SK-N-SH (cell line): ENCODE data around the gene DNAJB4. TPM values are rescaled to one million over a fixed set of nuclear protein-coding genes. Genes with fewer than 3 reads are reported as not detected.

Experiments used
- CTCF ChIA-PET: fragments of 300-600, 350-600 bp; formaldehyde crosslinking; extraction: SDS; loops from one replicate; lab custom pipeline; 2021; lab: Yijun Ruan, JAX
- POLR2A ChIA-PET: fragments of 350-600 bp; sonication (Branson Sonifier 250); formaldehyde crosslinking; extraction: SDS; loops from one replicate; lab custom pipeline; 2020; ENCODE audit warnings: antibody characterized with exemption, inconsistent platforms; lab: Yijun Ruan, JAX
- DNase-seq: peaks from one replicate; pipeline ENCODE4 v3.0.0; 2012
- H2AFZ ChIP-seq: fragments of 200-600 bp; sonication (generic); 2 replicates; pipeline ENCODE4 v1.8.1; 2016; ENCODE audit warnings: antibody characterized with exemption, mild to moderate bottlenecking, low read depth
- H3F3A ChIP-seq: fragments of 200-600 bp; sonication (generic); replicated peaks from 2 replicates; pipeline ENCODE3; 2016; ENCODE audit warnings: antibody characterized with exemption, mild to moderate bottlenecking; ENCODE audit not compliant: insufficient read depth
- H3K27ac ChIP-seq, 2 experiments: fragments of 200-500 bp in 1 of 2; fragments of 200-600 bp in 1 of 2; sonication (Bioruptor generic) in 1 of 2; sonication (generic), shearing (Covaris generic) in 1 of 2; 2 replicates each; pipeline versions ENCODE4 v1.5.1 to v1.6.1; 2014 to 2016; ENCODE audit warnings: low read depth in 2 of 2, inconsistent platforms in 1 of 2, low read length in 1 of 2, mild to moderate bottlenecking in 1 of 2, mixed read lengths in 1 of 2
- H3K27me3 ChIP-seq: fragments of 200-600 bp; sonication (generic), shearing (Covaris generic); 2 replicates; pipeline ENCODE4 v1.6.1; 2016; ENCODE audit warnings: mixed run types; ENCODE audit not compliant: insufficient read depth
- H3K36me3 ChIP-seq, 2 experiments: fragments of 200-500 bp in 1 of 2; fragments of 200-600 bp in 1 of 2; sonication (Bioruptor generic) in 1 of 2; sonication (generic) in 1 of 2; replicated peaks in 1 of 2; 2 replicates each; pipeline versions ENCODE3 to v1.5.1; 2014 to 2016; ENCODE audit warnings: low read length in 1 of 2, mild to moderate bottlenecking in 1 of 2; ENCODE audit not compliant: insufficient read depth in 2 of 2, control insufficient read depth in 1 of 2
- H3K4me1 ChIP-seq, 2 experiments: fragments of 200-500 bp in 1 of 2; fragments of 200-600 bp in 1 of 2; sonication (Bioruptor generic) in 1 of 2; sonication (generic), shearing (Covaris generic) in 1 of 2; 2 replicates each; pipeline versions ENCODE4 v1.5.1 to v1.6.1; 2014 to 2016; ENCODE audit warnings: low read depth in 1 of 2, low read length in 1 of 2, mixed run types in 1 of 2; ENCODE audit not compliant: insufficient read depth in 2 of 2, control insufficient read depth in 1 of 2
- H3K4me2 ChIP-seq: fragments of 200-600 bp; sonication (generic), shearing (Covaris generic); 2 replicates; pipeline ENCODE4 v1.6.1; 2017; ENCODE audit warnings: mixed run types
- H3K4me3 ChIP-seq, 2 experiments: fragments of 200-500 bp in 1 of 2; fragments of 200-600 bp in 1 of 2; sonication (Bioruptor generic) in 1 of 2; sonication (generic), shearing (Covaris generic) in 1 of 2; 2 replicates each; pipeline versions ENCODE4 v1.5.1 to v1.8.1; 2014 to 2016; ENCODE audit warnings: low read depth in 2 of 2, inconsistent platforms in 1 of 2, low read length in 1 of 2, mild to moderate bottlenecking in 1 of 2, mixed read lengths in 1 of 2, moderate library complexity in 1 of 2
- H3K79me2 ChIP-seq: fragments of 200-600 bp; sonication (generic); 2 replicates; pipeline ENCODE4 v1.8.1; 2017; ENCODE audit warnings: mild to moderate bottlenecking; ENCODE audit not compliant: insufficient read depth
- H3K9ac ChIP-seq: fragments of 200-600 bp; sonication (generic); 2 replicates; pipeline ENCODE4 v1.6.1; 2017; ENCODE audit warnings: mixed run types
- H3K9me2 ChIP-seq: fragments of 200-600 bp; sonication (generic); 2 replicates; pipeline ENCODE4 v1.6.1; 2017; ENCODE audit warnings: mixed run types
- H3K9me3 ChIP-seq: fragments of 200-600 bp; sonication (generic); 2 replicates; pipeline ENCODE4 v1.6.1; 2017; ENCODE audit warnings: mixed run types, mild to moderate bottlenecking, moderate library complexity
- H4K20me1 ChIP-seq: fragments of 200-600 bp; sonication (generic); 2 replicates; pipeline ENCODE4 v1.6.1; 2017; ENCODE audit warnings: mild to moderate bottlenecking, mixed run types; ENCODE audit not compliant: insufficient read depth
- EP300 ChIP-seq, 2 experiments: IDR thresholded peaks; 2 replicates each; pipeline versions ENCODE4 v1.4.0 to v1.6.1; 2012; ENCODE audit warnings: borderline replicate concordance in 1 of 2, low read depth in 1 of 2, low read length in 1 of 2
- EZH2phosphoT487 ChIP-seq: fragments of 200-600 bp; sonication (generic); IDR thresholded peaks from 2 replicates; pipeline ENCODE4 v1.6.1; 2017; ENCODE audit warnings: low read depth, mixed run types, mild to moderate bottlenecking, antibody characterized with exemption, moderate library complexity, borderline replicate concordance
- FOSL2 ChIP-seq: IDR thresholded peaks from 2 replicates; pipeline ENCODE4 v1.4.0; 2012; ENCODE audit warnings: low read depth, mild to moderate bottlenecking, moderate library complexity, borderline replicate concordance
- GABPA ChIP-seq: IDR thresholded peaks from 2 replicates; pipeline ENCODE4 v1.4.0; 2012; ENCODE audit warnings: low read depth, mild to moderate bottlenecking
- IRF3 ChIP-seq: fragments of 150-350 bp; IDR thresholded peaks from 2 replicates; pipeline ENCODE4 v1.6.1; 2016; ENCODE audit warnings: mild to moderate bottlenecking, low read depth, low read length
- JUND ChIP-seq: IDR thresholded peaks from 2 replicates; pipeline ENCODE4 v1.4.0; 2012
- MXI1 ChIP-seq: IDR thresholded peaks from 2 replicates; pipeline ENCODE4 v1.6.1; 2012; ENCODE audit warnings: mild to moderate bottlenecking, low read depth, low read length, improper control_type of control experiment
- NRF1 ChIP-seq: IDR thresholded peaks from 2 replicates; pipeline ENCODE4 v1.6.1; 2012; ENCODE audit warnings: low read depth, mild to moderate bottlenecking, low read length
- RCOR1 ChIP-seq: fragments of 150-350 bp; IDR thresholded peaks from 2 replicates; pipeline ENCODE4 v1.6.1; 2017; ENCODE audit warnings: antibody characterized with exemption, low read length
- RXRA ChIP-seq: IDR thresholded peaks from 2 replicates; pipeline ENCODE4 v1.4.0; 2012; ENCODE audit warnings: low read depth, mild to moderate bottlenecking, borderline replicate concordance
- SIN3A ChIP-seq: IDR thresholded peaks from 2 replicates; pipeline ENCODE4 v1.6.1; 2012; ENCODE audit warnings: low read depth, mild to moderate bottlenecking, low read length, moderate library complexity, borderline replicate concordance
- SMC3 ChIP-seq: IDR thresholded peaks from 2 replicates; pipeline ENCODE4 v1.6.1; 2012; ENCODE audit warnings: low read depth, low read length, improper control_type of control experiment
- YY1 ChIP-seq: IDR thresholded peaks from 2 replicates; pipeline ENCODE4 v1.4.0; 2012; ENCODE audit warnings: low read depth, mild to moderate bottlenecking
- WGBS: methylation state at CpG from one replicate; pipeline ENCODE4 v1.1.6; 2017; ENCODE audit warnings: low lambda C conversion rate; 5-methylcytosine and 5-hydroxymethylcytosine counted together
- polyA plus RNA-seq, 3 experiments: library from polyadenylated mRNA; depleted of rRNA; stranded (reverse); fragments of >200 nt; gene quantifications; 2 replicates each; pipeline ENCODE4 v1.2.3, GENCODE V29; 2012
- TF ChIP-seq, protein P1 (sequence below): IDR thresholded peaks from 2 replicates; pipeline ENCODE4; 2012
- TF ChIP-seq, protein P2 (sequence below): IDR thresholded peaks from 2 replicates; pipeline ENCODE4 v1.4.0; 2012; ENCODE audit warnings: low read depth
- TF ChIP-seq, protein P3 (sequence below): fragments of 150-350 bp; IDR thresholded peaks from 2 replicates; pipeline ENCODE4 v1.6.1; 2017; ENCODE audit warnings: antibody characterized with exemption, low read length, low read depth, borderline replicate concordance

Gene DNAJB4
- polyA plus RNA-seq, 1 of the 3 experiments (the other 2 are of a cell fraction): 13.5 TPM

GRCh38 chr1:78043436-78043835 lies 38.7 kb downstream of the DNAJB4 start (continued):
- TF ChIP-seq IRF3 (no peak), EZH2phosphoT487 (no peak), FOSL2 (no peak), MXI1 (no peak), NRF1 (no peak), RXRA (no peak), SMC3 (no peak), EP300 (IDR thresholded peaks at IDR 0.05; ENCODE audit: borderline replicate concordance in 1 of 2, low read depth in 1 of 2, low read length in 1 of 2) (no peak), JUND (no peak), RCOR1 (no peak)
- TF ChIP-seq, protein P1, sequence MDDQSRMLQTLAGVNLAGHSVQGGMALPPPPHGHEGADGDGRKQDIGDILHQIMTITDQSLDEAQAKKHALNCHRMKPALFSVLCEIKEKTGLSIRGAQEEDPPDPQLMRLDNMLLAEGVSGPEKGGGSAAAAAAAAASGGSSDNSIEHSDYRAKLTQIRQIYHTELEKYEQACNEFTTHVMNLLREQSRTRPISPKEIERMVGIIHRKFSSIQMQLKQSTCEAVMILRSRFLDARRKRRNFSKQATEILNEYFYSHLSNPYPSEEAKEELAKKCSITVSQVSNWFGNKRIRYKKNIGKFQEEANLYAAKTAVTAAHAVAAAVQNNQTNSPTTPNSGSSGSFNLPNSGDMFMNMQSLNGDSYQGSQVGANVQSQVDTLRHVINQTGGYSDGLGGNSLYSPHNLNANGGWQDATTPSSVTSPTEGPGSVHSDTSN: no peak

DNA sequence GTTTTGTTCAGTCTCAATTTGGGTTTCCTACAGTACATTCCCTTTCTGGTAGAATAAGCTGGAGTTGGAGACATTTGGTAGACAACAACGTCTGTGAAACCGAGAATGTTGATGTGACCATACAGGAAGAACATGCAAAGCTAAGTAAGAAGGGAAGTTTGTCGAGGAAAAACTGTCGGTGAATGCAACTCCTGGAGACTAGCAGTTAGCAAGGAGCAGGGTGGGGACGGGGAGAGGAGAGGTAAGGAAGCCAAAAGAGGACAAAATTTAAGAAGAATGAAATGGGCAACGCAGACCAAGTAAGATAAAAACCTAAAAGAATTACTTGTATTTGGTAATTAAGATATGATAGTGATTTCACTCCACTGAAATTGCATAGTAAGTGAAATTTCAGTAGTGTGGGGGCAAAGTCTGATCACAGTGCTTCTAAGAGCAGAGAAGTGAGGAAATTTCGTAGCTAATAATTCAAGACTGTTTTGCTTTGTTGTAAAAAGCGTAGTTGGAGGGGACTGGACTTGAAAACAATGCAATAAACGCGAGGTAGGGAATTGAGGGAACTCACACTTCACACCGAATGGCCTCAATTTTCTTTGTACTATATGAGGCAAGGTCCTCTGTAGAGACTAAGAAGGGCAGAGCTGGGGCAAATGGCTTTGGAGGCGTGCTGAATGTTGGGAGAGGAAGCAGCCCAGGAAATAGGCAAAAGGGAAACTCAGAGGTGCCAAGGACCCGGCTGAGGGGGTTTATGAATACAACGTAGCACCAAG lies 40.2 kb downstream of the DNAJB4 start:
- H3F3A ChIP-seq: no peaks in the 10 kb centered on the region
- H3K27ac ChIP-seq: no peak overlapping the region
- H3K79me2 ChIP-seq: no peaks in the 10 kb centered on the region
- no peak overlapping the region for H3K4me3 ChIP-seq
- TF ChIP-seq YY1: no peak
- no peaks in the 10 kb centered on the region for H3K36me3 ChIP-seq
- H2AFZ ChIP-seq: no peak overlapping the region
- CTCF ChIA-PET: no interaction called here
- no peaks in the 10 kb centered on the region for H4K20me1 ChIP-seq
- POLR2A ChIA-PET: no interaction called here
- no peak overlapping the region for H3K9ac ChIP-seq
- H3K9me2 ChIP-seq: no peaks in the 10 kb centered on the region
- WGBS: 97% methylated on average over 14 of the region's 14 CpGs
- H3K9me3 ChIP-seq: no peaks in the 10 kb centered on the region
- no peak overlapping the region for H3K4me2 ChIP-seq
- DNase-seq: no peak
- no peaks in the 10 kb centered on the region for H3K27me3 ChIP-seq
- H3K4me1 ChIP-seq: no peaks in the 10 kb centered on the region; a peak in 1 of 4 replicates

- H3K4me2 ChIP-seq: no peak overlapping the region
- H3K27me3 ChIP-seq: no peaks in the 10 kb centered on the region
- 0 out of 2 replicates have a peak overlapping the region, but pooled peaks have one; percentile 59 for H2AFZ ChIP-seq
- no peaks in the 10 kb centered on the region for H3F3A ChIP-seq
- no peak overlapping the region for H3K27ac ChIP-seq
- peak overlapping the region in 1 of 2 experiments; percentile 36; a peak in 1 of 4 replicates for H3K4me3 ChIP-seq
- no peaks in the 10 kb centered on the region for H3K9me2 ChIP-seq
- no peak for DNase-seq
- H3K9me3 ChIP-seq: no peaks in the 10 kb centered on the region
- ChIA-PET CTCF (no interaction called here), POLR2A (no interaction called here)
- H3K79me2 ChIP-seq: no peaks in the 10 kb centered on the region
- H3K4me1 ChIP-seq: no peaks in the 10 kb centered on the region; a peak in 1 of 4 replicates
- no peaks in the 10 kb centered on the region for H4K20me1 ChIP-seq
- H3K9ac ChIP-seq: no peak overlapping the region
- H3K36me3 ChIP-seq: no peaks in the 10 kb centered on the region
- 84% methylated on average over 19 of the region's 19 CpGs for WGBS
- no peak for TF ChIP-seq SMC3
- TF ChIP-seq GABPA: no peak
- no peak for TF ChIP-seq EZH2phosphoT487
- TF ChIP-seq SIN3A: no peak
- TF ChIP-seq, protein P2, sequence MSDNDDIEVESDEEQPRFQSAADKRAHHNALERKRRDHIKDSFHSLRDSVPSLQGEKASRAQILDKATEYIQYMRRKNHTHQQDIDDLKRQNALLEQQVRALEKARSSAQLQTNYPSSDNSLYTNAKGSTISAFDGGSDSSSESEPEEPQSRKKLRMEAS: no peak
- TF ChIP-seq EP300 (IDR thresholded peaks at IDR 0.05; ENCODE audit: borderline replicate concordance in 1 of 2, low read depth in 1 of 2, low read length in 1 of 2): no peak
- TF ChIP-seq, protein P3, sequence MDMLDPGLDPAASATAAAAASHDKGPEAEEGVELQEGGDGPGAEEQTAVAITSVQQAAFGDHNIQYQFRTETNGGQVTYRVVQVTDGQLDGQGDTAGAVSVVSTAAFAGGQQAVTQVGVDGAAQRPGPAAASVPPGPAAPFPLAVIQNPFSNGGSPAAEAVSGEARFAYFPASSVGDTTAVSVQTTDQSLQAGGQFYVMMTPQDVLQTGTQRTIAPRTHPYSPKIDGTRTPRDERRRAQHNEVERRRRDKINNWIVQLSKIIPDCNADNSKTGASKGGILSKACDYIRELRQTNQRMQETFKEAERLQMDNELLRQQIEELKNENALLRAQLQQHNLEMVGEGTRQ: no peak
- TF ChIP-seq, all 33 proteins: peak for 0
Measured at GRCh38 chr1:78045563-78045925, 40.8 kb downstream of the DNAJB4 start.
